Neuronal stem cell (in vitro differentiated cells): ENCODE results near the gene PRR4.

Experiments
- DNase-seq: peaks from one replicate; pipeline ENCODE4 v3.0.0-alpha.2; 2013; ENCODE audit warnings: low spot score
- H2AFZ ChIP-seq: one replicate; pipeline ENCODE4 v1.6.1; 2013; ENCODE audit warnings: mild to moderate bottlenecking, low read length, inconsistent platforms
- H2AK5ac ChIP-seq: 2 replicates; pipeline ENCODE4 v1.6.1; 2013; ENCODE audit warnings: low read depth, mild to moderate bottlenecking, inconsistent platforms, low read length, moderate library complexity, mixed read lengths
- H2BK120ac ChIP-seq: 2 replicates; pipeline ENCODE4 v1.6.1; 2013; ENCODE audit warnings: low read depth, mild to moderate bottlenecking, inconsistent platforms, low read length, moderate library complexity, mixed read lengths
- H2BK12ac ChIP-seq: one replicate; pipeline ENCODE4 v1.6.1; 2013; ENCODE audit warnings: low read length, inconsistent platforms
- H2BK15ac ChIP-seq: 2 replicates; pipeline ENCODE4 v1.6.1; 2013; ENCODE audit warnings: mild to moderate bottlenecking, low read length, inconsistent platforms, mixed read lengths
- H2BK5ac ChIP-seq: one replicate; pipeline ENCODE4 v1.6.1; 2013; ENCODE audit warnings: inconsistent platforms, mild to moderate bottlenecking, low read length, moderate library complexity
- H3K14ac ChIP-seq: one replicate; pipeline ENCODE4 v1.6.1; 2013; ENCODE audit warnings: low read length, inconsistent platforms
- H3K18ac ChIP-seq: 2 replicates; pipeline ENCODE4 v1.6.1; 2013; ENCODE audit warnings: low read length, inconsistent platforms
- H3K23ac ChIP-seq: 2 replicates; pipeline ENCODE4 v1.6.1; 2013; ENCODE audit warnings: low read depth, mild to moderate bottlenecking, mixed read lengths, low read length, inconsistent platforms; ENCODE audit not compliant: poor library complexity
- H3K27ac ChIP-seq: replicated peaks from 3 replicates; pipeline ENCODE4 v1.5.1; 2013; ENCODE audit warnings: low read length, inconsistent platforms
- H3K27me3 ChIP-seq, 3 experiments: 2 replicates each; pipeline ENCODE4 v1.6.1; 2013; ENCODE audit warnings: low read length in 3 of 3, mild to moderate bottlenecking in 2 of 3, inconsistent platforms in 1 of 3, low read depth in 1 of 3, mixed read lengths in 1 of 3, moderate library complexity in 1 of 3; ENCODE audit not compliant: control insufficient read depth in 3 of 3, insufficient read depth in 3 of 3
- H3K36me3 ChIP-seq, 2 donors: replicated peaks in 1 of 2; 2 replicates each; pipeline ENCODE4 v1.6.1; 2013; ENCODE audit warnings: low read length in 2 of 2; ENCODE audit not compliant: control insufficient read depth in 2 of 2, insufficient read depth in 2 of 2
- H3K4ac ChIP-seq: 2 replicates; pipeline ENCODE4 v1.6.1; 2013; ENCODE audit warnings: inconsistent platforms, mild to moderate bottlenecking, low read length, moderate library complexity
- H3K4me1 ChIP-seq, 2 donors: 1 replicate in 1 of 2; 2 replicates in 1 of 2; pipeline ENCODE4 v1.6.1; 2013; ENCODE audit warnings: low read length in 2 of 2, low read depth in 1 of 2; ENCODE audit not compliant: control insufficient read depth in 2 of 2, insufficient read depth in 1 of 2
- H3K4me2 ChIP-seq: one replicate; pipeline ENCODE4 v1.6.1; 2013; ENCODE audit warnings: mild to moderate bottlenecking, low read length, inconsistent platforms; ENCODE audit not compliant: insufficient read depth, poor library complexity, severe bottlenecking
- H3K4me3 ChIP-seq, 2 donors: 2 replicates each; pipeline ENCODE4 v1.5.1; 2013; ENCODE audit warnings: low read length in 2 of 2, mild to moderate bottlenecking in 2 of 2, inconsistent platforms in 1 of 2, moderate library complexity in 1 of 2
- H3K79me1 ChIP-seq: one replicate; pipeline ENCODE4 v1.6.1; 2013; ENCODE audit warnings: low read depth, mild to moderate bottlenecking, inconsistent platforms, low read length, moderate library complexity
- H3K9ac ChIP-seq: one replicate; pipeline ENCODE4 v1.6.1; 2013; ENCODE audit warnings: mild to moderate bottlenecking, low read depth, low read length, inconsistent platforms; ENCODE audit not compliant: poor library complexity
- H3K9me3 ChIP-seq, 2 donors: replicated peaks in 1 of 2; 2 replicates each; pipeline versions ENCODE3 to v1.6.1; 2013; ENCODE audit warnings: low read length in 2 of 2, mild to moderate bottlenecking in 2 of 2, inconsistent platforms in 1 of 2, low read depth in 1 of 2, mixed read lengths in 1 of 2, moderate library complexity in 1 of 2; ENCODE audit not compliant: control insufficient read depth in 2 of 2, insufficient read depth in 1 of 2
- H4K8ac ChIP-seq: one replicate; pipeline ENCODE4 v1.6.1; 2013; ENCODE audit warnings: low read depth, mild to moderate bottlenecking, inconsistent platforms, low read length, moderate library complexity
- H4K91ac ChIP-seq: one replicate; pipeline ENCODE4 v1.6.1; 2013; ENCODE audit warnings: low read length, low read depth, mild to moderate bottlenecking, inconsistent platforms; ENCODE audit not compliant: poor library complexity
- WGBS, 2 donors: extraction: QIAGEN DNeasy Blood & Tissue Kit; methylation state at CpG; one replicate each; pipeline ENCODE4 v1.1.7; 2013; ENCODE audit warnings: missing lambda C conversion rate in 2 of 2, mixed read lengths in 1 of 2; ENCODE audit not compliant: insufficient read length in 2 of 2, insufficient replicate concordance in 1 of 2; ENCODE audit errors: extremely low coverage in 2 of 2; 5-methylcytosine and 5-hydroxymethylcytosine counted together

PRR4 gene

DNA sequence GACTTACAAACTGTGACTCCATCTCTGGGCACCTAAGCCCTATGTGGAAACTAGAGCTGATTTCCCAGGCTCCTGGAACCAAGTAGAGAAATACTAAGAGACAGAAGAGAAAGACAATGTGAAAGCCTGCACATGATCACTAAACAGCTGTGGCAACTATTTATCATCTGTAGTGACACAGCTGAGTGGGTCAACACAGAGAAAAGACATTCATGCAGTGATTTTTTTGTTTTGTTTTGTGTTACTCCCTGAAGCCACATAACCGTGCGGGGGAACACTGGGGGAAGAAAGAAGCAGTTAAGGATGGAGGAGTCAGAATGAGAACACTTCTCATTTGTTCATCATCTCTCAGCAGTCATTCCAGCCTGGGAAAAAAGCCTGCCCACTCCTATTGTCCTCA is 1.5 kb downstream of the PRR4 start:
- Histone ChIP-seq H3K14ac (no peak overlapping the region), H3K18ac (no peak overlapping the region), H2BK15ac (no peak overlapping the region), H3K23ac (no peak overlapping the region), H4K91ac (no peak overlapping the region), H3K4ac (no peak overlapping the region), H3K4me3 (no peak overlapping the region), H3K9ac (no peak overlapping the region), H2BK120ac (no peak overlapping the region), H4K8ac (no peak overlapping the region), H3K36me3 (peaks cover 0 to 30% of the 10 kb centered on the region in 2 donors), H3K4me2 (no peak overlapping the region), H3K27ac (no peak overlapping the region), H3K9me3 (no peaks in the 10 kb centered on the region), H3K27me3 (no peaks in the 10 kb centered on the region), H2BK5ac (no peak overlapping the region), H2BK12ac (no peak overlapping the region), H3K79me1 (no peaks in the 10 kb centered on the region), H3K4me1 (peaks cover 0 to 1% of the 10 kb centered on the region in 2 donors), H2AFZ (no peak overlapping the region), H2AK5ac (no peak overlapping the region)
- DNase-seq, result no peak
- no CpG with 5 or more reads among the region's 2 CpGs for WGBS, 2 donors

- no peak overlapping the region for H4K8ac ChIP-seq
- H3K27me3 ChIP-seq, result no peaks in the 10 kb centered on the region
- no peak overlapping the region for H2BK15ac ChIP-seq
- no peak overlapping the region for H3K4me2 ChIP-seq
- H3K23ac ChIP-seq, result no peak overlapping the region
- no peak overlapping the region for H2BK5ac ChIP-seq
- peaks cover 0 to 2% of the 10 kb centered on the region in 2 donors for H3K9me3 ChIP-seq
- H3K4me3 ChIP-seq, result no peak overlapping the region
- no peak overlapping the region for H4K91ac ChIP-seq
- H3K9ac ChIP-seq, result no peak overlapping the region
- H3K4me1 ChIP-seq, result no peaks in the 10 kb centered on the region
- H2AK5ac ChIP-seq, result no peak overlapping the region
- DNase-seq, result no peak
- no peak overlapping the region for H2BK12ac ChIP-seq
- peaks cover 0 to 22% of the 10 kb centered on the region in 2 donors for H3K36me3 ChIP-seq
- no peak overlapping the region for H3K27ac ChIP-seq
- no peak overlapping the region for H3K4ac ChIP-seq
- H2AFZ ChIP-seq, result no peak overlapping the region
- no peak overlapping the region for H2BK120ac ChIP-seq
- no CpG with 5 or more reads among the region's 2 CpGs for WGBS, 2 donors
- H3K79me1 ChIP-seq, result no peaks in the 10 kb centered on the region
- no peak overlapping the region for H3K14ac ChIP-seq
- no peak overlapping the region for H3K18ac ChIP-seq
Measured at GRCh38 chr12:10842862-10843261, 6.4 kb downstream of the PRR4 start.

GRCh38 chr12:10838461-10838860 is 10.8 kb downstream of the PRR4 start:
- Histone ChIP-seq H4K8ac (no peak overlapping the region), H2BK12ac (no peak overlapping the region), H3K36me3 (peaks cover 0 to 7% of the 10 kb centered on the region in 2 donors), H3K4me2 (no peak overlapping the region), H3K9me3 (peaks cover 0 to 2% of the 10 kb centered on the region in 2 donors), H3K27ac (no peak overlapping the region), H3K79me1 (no peaks in the 10 kb centered on the region), H3K9ac (no peak overlapping the region), H2AFZ (no peak overlapping the region), H3K23ac (no peak overlapping the region), H3K4ac (no peak overlapping the region), H3K4me1 (no peaks in the 10 kb centered on the region), H2AK5ac (no peak overlapping the region), H4K91ac (no peak overlapping the region), H3K4me3 (no peak overlapping the region), H3K27me3 (no peaks in the 10 kb centered on the region), H3K18ac (no peak overlapping the region), H2BK120ac (no peak overlapping the region), H3K14ac (no peak overlapping the region), H2BK15ac (no peak overlapping the region), H2BK5ac (no peak overlapping the region)
- DNase-seq, result no peak
- no CpG with 5 or more reads among the region's 3 CpGs for WGBS, 2 donors

DNA sequence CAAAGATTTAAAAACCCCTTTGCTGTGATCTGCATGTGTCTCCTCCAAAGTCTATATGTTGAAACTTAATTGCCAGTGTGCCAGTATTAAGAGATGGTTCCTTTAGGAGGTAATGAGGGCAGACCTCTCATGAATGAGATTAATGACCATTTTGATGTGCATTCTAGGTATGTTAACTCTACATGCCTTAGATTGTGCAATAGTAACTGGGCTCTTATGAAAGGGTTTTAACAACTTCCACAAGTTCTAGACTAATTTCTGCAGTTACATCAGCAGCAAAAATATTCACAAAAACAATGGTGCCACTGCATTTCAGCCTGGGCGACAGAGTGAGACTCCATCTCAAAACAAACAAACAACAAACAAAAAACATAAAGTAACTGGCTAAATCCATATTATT is 19.3 kb downstream of the PRR4 start:
- H2BK12ac ChIP-seq, result no peak overlapping the region

More for the DNA sequence above, 19.3 kb downstream of the PRR4 start:
- Histone ChIP-seq H3K4me3 (no peak overlapping the region), H2AFZ (no peak overlapping the region), H3K36me3 (no peaks in the 10 kb centered on the region), H3K27ac (no peak overlapping the region), H3K4me2 (no peak overlapping the region), H3K4me1 (no peaks in the 10 kb centered on the region), H3K14ac (no peak overlapping the region), H2BK15ac (no peak overlapping the region), H4K91ac (no peak overlapping the region), H3K27me3 (no peaks in the 10 kb centered on the region), H2AK5ac (no peak overlapping the region), H3K4ac (no peak overlapping the region), H4K8ac (no peak overlapping the region), H2BK5ac (no peak overlapping the region), H3K23ac (no peak overlapping the region), H3K9ac (no peak overlapping the region), H3K9me3 (no peaks in the 10 kb centered on the region), H3K18ac (no peak overlapping the region), H3K79me1 (no peaks in the 10 kb centered on the region), H2BK120ac (no peak overlapping the region)
- DNase-seq, result no peak
- no CpG with 5 or more reads among the region's 1 CpG for WGBS, 2 donors
